Measurements from ENCODE around the gene D2HGDH.

Gene D2HGDH

DNA sequence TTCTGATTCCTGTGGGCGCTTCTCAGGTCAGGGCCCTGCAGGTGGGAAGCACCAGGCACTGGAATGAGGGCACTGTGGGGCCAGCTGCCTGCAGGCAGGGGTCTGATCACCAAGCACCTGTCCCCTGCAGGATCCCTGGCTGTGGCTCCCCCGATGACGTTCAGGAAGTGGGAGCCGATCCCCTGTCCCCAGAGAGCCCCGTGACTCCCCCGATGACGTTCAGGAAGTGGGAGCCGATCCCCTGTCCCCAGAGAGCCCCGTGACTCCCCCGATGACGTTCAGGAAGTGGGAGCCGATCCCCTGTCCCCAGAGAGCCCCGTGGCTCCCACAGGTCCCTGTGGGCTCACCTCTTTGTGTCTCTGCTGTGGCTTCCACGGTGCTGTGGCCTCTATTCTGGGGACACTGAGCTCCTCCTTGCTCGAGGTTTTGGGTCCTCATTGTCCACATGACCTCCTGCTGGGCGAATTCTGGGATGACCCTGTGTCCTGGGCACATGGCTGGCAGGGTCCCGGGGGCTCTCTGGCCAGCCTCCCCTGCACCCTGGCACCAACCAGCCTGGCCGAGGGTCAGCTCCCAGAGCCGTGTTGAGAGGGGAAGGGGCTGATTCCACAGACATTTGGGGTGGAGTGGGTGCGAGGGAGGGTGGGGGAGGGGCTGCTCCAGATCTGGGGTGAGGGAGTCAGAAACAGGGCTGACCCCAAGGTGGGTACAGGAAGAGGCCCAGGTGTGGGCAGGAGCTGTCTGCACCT is 79.4 kb downstream of the D2HGDH start:
- peaks cover 0 to 82% of the 10 kb centered on the region in 2 donors for H3K27me3 ChIP-seq
- no peaks in the 10 kb centered on the region for H3K9me3 ChIP-seq
- H3K36me3 ChIP-seq: no peaks in the 10 kb centered on the region
- H3K27ac ChIP-seq: no peak overlapping the region
- H3K4me1 ChIP-seq: peaks cover 0 to 18% (median 4%) of the 10 kb centered on the region in 4 donors
- TF ChIP-seq, protein P1, sequence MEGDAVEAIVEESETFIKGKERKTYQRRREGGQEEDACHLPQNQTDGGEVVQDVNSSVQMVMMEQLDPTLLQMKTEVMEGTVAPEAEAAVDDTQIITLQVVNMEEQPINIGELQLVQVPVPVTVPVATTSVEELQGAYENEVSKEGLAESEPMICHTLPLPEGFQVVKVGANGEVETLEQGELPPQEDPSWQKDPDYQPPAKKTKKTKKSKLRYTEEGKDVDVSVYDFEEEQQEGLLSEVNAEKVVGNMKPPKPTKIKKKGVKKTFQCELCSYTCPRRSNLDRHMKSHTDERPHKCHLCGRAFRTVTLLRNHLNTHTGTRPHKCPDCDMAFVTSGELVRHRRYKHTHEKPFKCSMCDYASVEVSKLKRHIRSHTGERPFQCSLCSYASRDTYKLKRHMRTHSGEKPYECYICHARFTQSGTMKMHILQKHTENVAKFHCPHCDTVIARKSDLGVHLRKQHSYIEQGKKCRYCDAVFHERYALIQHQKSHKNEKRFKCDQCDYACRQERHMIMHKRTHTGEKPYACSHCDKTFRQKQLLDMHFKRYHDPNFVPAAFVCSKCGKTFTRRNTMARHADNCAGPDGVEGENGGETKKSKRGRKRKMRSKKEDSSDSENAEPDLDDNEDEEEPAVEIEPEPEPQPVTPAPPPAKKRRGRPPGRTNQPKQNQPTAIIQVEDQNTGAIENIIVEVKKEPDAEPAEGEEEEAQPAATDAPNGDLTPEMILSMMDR (IDR thresholded peaks at IDR 0.05): no peak
- intact Hi-C loops (cut with DNase I; ENCODE audit: low total_unique reads): no loop called here
- no peak overlapping the region for H3K4me3 ChIP-seq
- DNase-seq: peak in 1 of 2 donors; percentile 18

DNA sequence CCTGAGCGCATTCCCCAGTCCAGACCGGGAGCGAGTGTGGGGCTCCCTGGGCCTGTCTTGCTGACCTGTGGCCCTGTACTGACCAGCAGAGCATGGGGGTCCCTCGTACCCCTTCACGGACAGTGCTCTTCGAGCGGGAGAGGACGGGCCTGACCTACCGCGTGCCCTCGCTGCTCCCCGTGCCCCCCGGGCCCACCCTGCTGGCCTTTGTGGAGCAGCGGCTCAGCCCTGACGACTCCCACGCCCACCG is 79.9 kb downstream of the D2HGDH start:
- TF ChIP-seq, protein P1 (IDR thresholded peaks at IDR 0.05): no peak
- no peak overlapping the region for H3K27ac ChIP-seq
- H3K36me3 ChIP-seq: no peaks in the 10 kb centered on the region
- peaks cover 0 to 84% of the 10 kb centered on the region in 2 donors for H3K27me3 ChIP-seq
- H3K4me3 ChIP-seq: no peak overlapping the region
- no peaks in the 10 kb centered on the region for H3K9me3 ChIP-seq
- no peak for DNase-seq
- intact Hi-C loops (cut with DNase I; ENCODE audit: low total_unique reads): no loop called here
- H3K4me1 ChIP-seq: peaks cover 0 to 18% (median 4%) of the 10 kb centered on the region in 4 donors

DNA sequence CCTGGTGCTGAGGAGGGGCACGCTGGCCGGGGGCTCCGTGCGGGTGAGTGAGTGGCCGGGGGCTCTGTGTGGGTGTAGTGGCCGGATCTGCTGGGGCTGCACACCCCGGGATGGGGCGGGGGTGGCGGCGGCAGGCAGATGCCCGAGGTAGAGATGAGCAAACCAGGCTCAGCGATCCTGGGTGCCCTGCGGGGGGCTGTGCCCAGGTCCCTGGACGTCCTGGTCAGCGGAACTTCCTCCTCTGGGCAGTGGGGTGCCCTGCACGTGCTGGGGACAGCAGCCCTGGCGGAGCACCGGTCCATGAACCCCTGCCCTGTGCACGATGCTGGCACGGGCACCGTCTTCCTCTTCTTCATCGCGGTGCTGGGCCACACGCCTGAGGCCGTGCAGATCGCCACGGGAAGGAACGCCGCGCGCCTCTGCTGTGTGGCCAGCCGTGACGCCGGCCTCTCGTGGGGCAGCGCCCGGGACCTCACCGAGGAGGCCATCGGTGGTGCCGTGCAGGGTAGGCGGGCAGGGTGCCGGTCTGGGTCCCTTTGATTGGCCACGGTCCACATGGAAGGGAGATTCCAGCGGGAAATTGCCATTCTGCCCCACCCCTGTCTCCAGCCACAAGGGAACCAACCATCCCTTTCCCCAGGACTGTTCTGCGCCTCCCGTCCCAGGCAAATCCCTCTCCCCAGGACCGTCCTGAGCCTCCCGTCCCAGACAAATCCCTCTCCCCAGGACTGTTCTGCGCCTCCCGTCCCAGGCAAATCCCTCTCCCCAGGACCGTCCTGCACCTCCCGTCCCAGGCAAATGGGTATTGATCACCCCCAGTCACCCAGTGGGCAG is 80.4 kb downstream of the D2HGDH start:
- no peak overlapping the region for H3K4me3 ChIP-seq

DNA sequence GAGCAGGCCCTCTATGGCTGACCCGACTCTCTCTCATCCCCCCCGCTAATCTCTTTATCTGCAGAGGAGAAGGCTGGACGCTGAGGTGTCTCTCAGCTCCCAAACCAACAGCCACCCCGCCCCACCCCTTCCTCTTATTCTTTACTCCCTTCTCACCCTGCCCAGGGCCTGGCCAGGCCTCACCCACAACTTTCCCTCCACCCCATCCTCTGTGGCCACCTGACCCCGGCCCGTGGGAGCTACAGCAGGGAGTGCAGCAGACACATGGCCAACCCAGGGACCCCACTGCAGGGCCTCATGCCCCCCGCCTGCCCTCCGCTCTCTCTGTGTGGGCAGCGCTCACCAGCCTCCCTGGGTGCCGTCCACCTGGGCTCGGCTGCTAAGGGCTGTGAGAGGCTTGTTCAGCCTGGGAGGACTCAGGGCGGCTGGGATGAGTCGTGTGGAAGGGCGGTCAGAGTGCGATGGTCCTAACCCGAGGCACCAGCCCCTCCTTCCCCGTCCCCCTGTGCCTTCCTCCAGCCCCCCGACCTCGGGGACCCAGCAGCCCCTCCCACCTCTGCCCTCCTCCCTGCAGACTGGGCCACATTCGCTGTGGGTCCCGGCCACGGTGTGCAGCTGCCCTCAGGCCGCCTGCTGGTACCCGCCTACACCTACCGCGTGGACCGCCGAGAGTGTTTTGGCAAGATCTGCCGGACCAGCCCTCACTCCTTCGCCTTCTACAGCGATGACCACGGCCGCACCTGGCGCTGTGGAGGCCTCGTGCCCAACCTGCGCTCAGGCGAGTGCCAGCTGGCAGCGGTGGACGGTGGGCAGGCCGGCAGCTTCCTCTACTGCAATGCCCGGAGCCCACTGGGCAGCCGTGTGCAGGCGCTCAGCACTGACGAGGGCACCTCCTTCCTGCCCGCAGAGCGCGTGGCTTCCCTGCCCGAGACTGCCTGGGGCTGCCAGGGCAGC is 81.3 kb downstream of the D2HGDH start:
- H3K27me3 ChIP-seq: peaks cover 0 to 82% of the 10 kb centered on the region in 2 donors
- no peaks in the 10 kb centered on the region for H3K36me3 ChIP-seq
- peak in 1 of 2 donors; percentile 19 for DNase-seq
- peaks cover 0 to 7% (median 2%) of the 10 kb centered on the region in 4 donors for H3K4me1 ChIP-seq
- no peak overlapping the region for H3K27ac ChIP-seq
- no peaks in the 10 kb centered on the region for H3K9me3 ChIP-seq
- intact Hi-C loops (cut with DNase I; ENCODE audit: low total_unique reads): no loop called here
- TF ChIP-seq, protein P1 (IDR thresholded peaks at IDR 0.05): no peak
- H3K4me3 ChIP-seq: no peak overlapping the region

More for the DNA sequence above, 80.4 kb downstream of the D2HGDH start:
- peak in 1 of 2 donors; percentile 58 for DNase-seq
- peaks cover 0 to 16% (median 4%) of the 10 kb centered on the region in 4 donors for H3K4me1 ChIP-seq
- H3K9me3 ChIP-seq: no peaks in the 10 kb centered on the region
- intact Hi-C loops (cut with DNase I; ENCODE audit: low total_unique reads): no loop called here
- peaks cover 0 to 81% of the 10 kb centered on the region in 2 donors for H3K27me3 ChIP-seq
- TF ChIP-seq, protein P1 (IDR thresholded peaks at IDR 0.05): no peak
- no peak overlapping the region for H3K27ac ChIP-seq
- no peaks in the 10 kb centered on the region for H3K36me3 ChIP-seq

DNA sequence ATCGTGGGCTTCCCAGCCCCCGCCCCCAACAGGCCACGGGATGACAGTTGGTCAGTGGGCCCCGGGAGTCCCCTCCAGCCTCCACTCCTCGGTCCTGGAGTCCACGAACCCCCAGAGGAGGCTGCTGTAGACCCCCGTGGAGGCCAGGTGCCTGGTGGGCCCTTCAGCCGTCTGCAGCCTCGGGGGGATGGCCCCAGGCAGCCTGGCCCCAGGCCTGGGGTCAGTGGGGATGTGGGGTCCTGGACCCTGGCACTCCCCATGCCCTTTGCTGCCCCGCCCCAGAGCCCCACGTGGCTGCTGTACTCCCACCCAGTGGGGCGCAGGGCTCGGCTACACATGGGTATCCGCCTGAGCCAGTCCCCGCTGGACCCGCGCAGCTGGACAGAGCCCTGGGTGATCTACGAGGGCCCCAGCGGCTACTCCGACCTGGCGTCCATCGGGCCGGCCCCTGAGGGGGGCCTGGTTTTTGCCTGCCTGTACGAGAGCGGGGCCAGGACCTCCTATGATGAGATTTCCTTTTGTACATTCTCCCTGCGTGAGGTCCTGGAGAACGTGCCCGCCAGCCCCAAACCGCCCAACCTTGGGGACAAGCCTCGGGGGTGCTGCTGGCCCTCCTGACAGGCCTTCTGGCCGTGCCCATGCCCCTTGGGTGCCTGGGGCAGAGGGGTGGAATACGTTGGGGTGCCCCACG is 82.1 kb downstream of the D2HGDH start:
- H3K9me3 ChIP-seq: no peaks in the 10 kb centered on the region
- peaks cover 0 to 85% of the 10 kb centered on the region in 2 donors for H3K27me3 ChIP-seq
- no peak overlapping the region for H3K4me3 ChIP-seq
- intact Hi-C loops (cut with DNase I; ENCODE audit: low total_unique reads): no loop called here
- no peak overlapping the region for H3K27ac ChIP-seq
- H3K36me3 ChIP-seq: no peaks in the 10 kb centered on the region
- TF ChIP-seq, protein P1 (IDR thresholded peaks at IDR 0.05): no peak
- peak in 1 of 2 donors; percentile 16 for DNase-seq
- no peaks in the 10 kb centered on the region for H3K4me1 ChIP-seq
